Placental pericyte (primary cell): ENCODE results near the gene PIEZO2. TPM values are rescaled to one million over a fixed set of nuclear protein-coding genes. Genes with fewer than 3 reads are reported as not detected.

Experiments used
- small RNA-seq: library from RNA; depleted of rRNA; stranded (forward); fragments of <200 nt; gene quantifications from one replicate; pipeline ENCODE3, GENCODE V24; 2012; ENCODE audit warnings: low replicate concordance
- total RNA-seq: library from RNA; depleted of rRNA; stranded (reverse); fragments of >200 nt; gene quantifications from 2 replicates; pipeline ENCODE4 v1.2.3, GENCODE V29; 2012

PIEZO2 gene
- 21.2 and 23.2 TPM in 2 replicates for total RNA-seq

DNA sequence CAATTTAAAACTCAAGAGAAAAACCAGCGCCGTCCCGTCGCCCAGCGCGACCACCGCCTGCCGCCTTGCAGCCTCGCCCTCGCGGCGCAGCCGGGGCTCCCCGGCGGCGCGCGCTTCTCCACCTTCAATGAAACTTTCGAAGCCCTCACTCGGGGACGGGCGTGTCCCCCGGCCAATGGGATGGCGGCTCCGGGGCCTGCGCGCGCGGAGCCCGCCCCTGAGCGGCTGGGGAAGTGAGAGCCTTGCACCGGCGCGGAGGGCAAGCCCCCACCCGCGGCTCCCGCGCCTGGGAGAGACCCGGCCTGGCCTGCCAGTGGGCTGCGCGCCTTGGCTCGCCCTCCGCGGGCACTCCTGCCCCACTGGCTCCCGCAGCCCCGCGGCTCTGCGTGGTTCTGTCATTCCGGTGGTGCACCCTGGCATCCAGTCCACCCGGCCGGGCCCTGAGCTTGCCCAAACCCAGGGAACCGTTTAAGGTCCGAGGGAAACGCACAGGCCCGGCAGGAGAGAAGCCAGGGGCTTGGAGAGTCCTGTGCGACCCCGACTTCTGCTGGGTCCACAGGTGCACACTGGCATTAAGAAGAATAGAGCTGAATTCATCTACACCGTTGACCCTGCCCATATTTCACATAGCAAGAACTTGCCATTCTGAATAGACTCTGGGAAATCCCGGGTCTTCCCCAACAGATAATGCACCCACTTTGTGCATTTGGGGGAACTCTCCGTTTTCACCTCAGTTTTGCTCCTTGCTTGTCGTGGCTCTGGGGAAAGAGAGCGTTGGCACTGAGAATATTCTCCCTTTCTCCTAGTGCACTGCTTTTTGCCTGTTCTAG lies at the start of gene PIEZO2:
PIEZO2 (minus strand) TSS at position 129 of the 830 bp plus-strand sequence. CDS start 981 bp downstream, outside the sequence.

Small RNAs within 50 kb of the gene (small RNA-seq; reads per million reads assigned to genes)
- not detected for gene AP001180.3
- gene AP001180.5, result not detected
- 0.13 reads per million for gene MIR6788
